Testis (tissue), 3 donors: Measurements from ENCODE around the gene CCDC144A. TPM values are rescaled to one million over a fixed set of nuclear protein-coding genes. Genes with fewer than 3 reads are reported as not detected.
"Not testable (repeated sequence)": the region's sequence is repeated elsewhere in the genome, so short reads cannot be mapped to it uniquely, and the experiment has no call there.

Experiments used
- DNase-seq: peaks from one replicate; pipeline ENCODE4 v3.0.0-alpha.2; 2019
- H3K27ac ChIP-seq, 2 donors: fragments of 200-600 bp; sonication (generic); one replicate each; pipeline ENCODE4 v1.5.1; 2019
- H3K27me3 ChIP-seq: fragments of 200-600 bp; sonication (generic); one replicate; pipeline ENCODE4 v1.5.1; 2019
- H3K36me3 ChIP-seq: fragments of 200-600 bp; sonication (generic); one replicate; pipeline ENCODE4 v1.5.1; 2017; ENCODE audit warnings: low read depth; ENCODE audit errors: missing control alignments
- H3K4me1 ChIP-seq: fragments of 200-600 bp; sonication (generic); one replicate; pipeline ENCODE4 v1.5.1; 2019
- H3K4me3 ChIP-seq, 2 donors: fragments of 200-600 bp; sonication (generic); one replicate each; pipeline ENCODE4 v1.5.1; 2017 to 2019
- H3K9me3 ChIP-seq: fragments of 200-600 bp; sonication (generic); one replicate; pipeline ENCODE4 v1.5.1; 2017
- CTCF ChIP-seq, 3 experiments: fragments of 450-650 bp in 2 of 3; fragments of 200-600 bp in 1 of 3; sonication (generic) in 1 of 3; IDR thresholded peaks; one replicate each; pipeline ENCODE4 v1.5.1; 2016 to 2019; ENCODE audit warnings: antibody characterized with exemption in 3 of 3, mild to moderate bottlenecking in 2 of 3, moderate library complexity in 1 of 3
- POLR2A ChIP-seq: fragments of 450-650 bp; IDR thresholded peaks from one replicate; pipeline ENCODE4 v1.6.1; 2017; ENCODE audit warnings: antibody characterized with exemption, mild to moderate bottlenecking, moderate library complexity
- WGBS, 2 donors: methylation state at CpG; one replicate each; pipeline ENCODE4 v1.1.5; 2018; 5-methylcytosine and 5-hydroxymethylcytosine counted together
- intact Hi-C: fragments of 100-400 bp; cut with DNase I; formaldehyde crosslinking; loops from one replicate; pipeline ENCODE4 v1.15.1; 2023; ENCODE audit warnings: low total_unique reads
- polyA plus RNA-seq: library from polyadenylated mRNA; stranded (reverse); fragments of 350-450 nt; fragmentation: Illumina TruSeq; extraction: RNeasy Lipid Tissue Mini Kit (QIAGEN cat#74804); gene quantifications from one replicate; pipeline ENCODE4 v1.2.3, GENCODE V29; 2014; ENCODE audit warnings: low read depth, low replicate concordance; ENCODE audit not compliant: insufficient read depth
- small RNA-seq, 2 donors: library from RNA; depleted of rRNA; stranded (forward); fragments of <200 nt; gene quantifications; one replicate each; pipeline ENCODE3, GENCODE V24; 2016
- total RNA-seq, 2 donors: library from RNA; depleted of rRNA; stranded (reverse); fragments of >200 nt; gene quantifications; one replicate each; pipeline ENCODE4 v1.2.3, GENCODE V29; 2016

Gene CCDC144A
- total and polyA plus RNA-seq, 3 donors from 2014 or later: 8.9 to 144 (median 97.8) TPM

GRCh38 chr17:16820979-16821543 is 131.0 kb downstream of the CCDC144A start:
- no peak for DNase-seq
- Histone ChIP-seq H3K4me1 (peaks cover 22% of the 10 kb centered on the region), H3K27me3 (no peaks in the 10 kb centered on the region), H3K9me3 (no peaks in the 10 kb centered on the region), H3K36me3 (no peaks in the 10 kb centered on the region), H3K27ac (no peak overlapping the region), H3K4me3 (no peak overlapping the region)
- WGBS, 2 donors: 71 to 76% methylated on average over 7 of the region's 7 CpGs
- TF ChIP-seq CTCF (IDR thresholded peaks at IDR 0.05): no peak
- no peak for TF ChIP-seq POLR2A
- intact Hi-C loops: no loop called here

GRCh38 chr17:16822133-16822532 is 132.1 kb downstream of the CCDC144A start:
- H3K27me3 ChIP-seq, H3K9me3 ChIP-seq, intact Hi-C loops, H3K36me3 ChIP-seq, DNase-seq, H3K4me3 ChIP-seq, H3K27ac ChIP-seq: not testable (repeated sequence)
- WGBS, 2 donors: 80% methylated on average over 13 of the region's 17 CpGs; no CpG with 5 or more reads in 1 of the 2 donors
- H3K4me1 ChIP-seq: peaks cover 22% of the 10 kb centered on the region

- H3K36me3 ChIP-seq, DNase-seq, intact Hi-C loops, H3K4me3 ChIP-seq, H3K27me3 ChIP-seq, H3K27ac ChIP-seq, H3K9me3 ChIP-seq: not testable (repeated sequence)
- H3K4me1 ChIP-seq: peaks cover 22% of the 10 kb centered on the region
- 90% methylated on average over 2 of the region's 5 CpGs; no CpG with 5 or more reads in 1 of the 2 donors for WGBS, 2 donors
Measured at GRCh38 chr17:16823768-16824406, 133.8 kb downstream of the CCDC144A start.

Small RNA genes within 50 kb of the gene (small RNA-seq; reads per million reads assigned to genes)
- gene AC022596.1 (0 reads per million in 2 donors), gene RNU6-405P (0 reads per million in 2 donors)

Other genes with a start within 250 kb of the CCDC144A start
- gene LRRC75A, start 198.0 kb upstream of the CCDC144A start, total RNA-seq: 10 to 100 TPM; 44.5 to 47.9 TPM
- gene LRRC75A, start 198.0 kb upstream of the CCDC144A start, polyA plus RNA-seq: 39.1 TPM
- gene ZNF287, start 121.0 kb upstream of the CCDC144A start, total RNA-seq: 10 to 100 TPM in 1 of 2 donors, 1 to 10 TPM in 1; 8.5 to 12.1 TPM
- 3.7 TPM for gene ZNF287, start 121.0 kb upstream of the CCDC144A start, polyA plus RNA-seq
- gene ZNF624, start 36.4 kb upstream of the CCDC144A start, total RNA-seq: 10 to 100 TPM; 17.3 to 17.8 TPM
- 5.6 TPM for gene ZNF624, start 36.4 kb upstream of the CCDC144A start, polyA plus RNA-seq